HL-60/S4 treated with retinoic acid at 250 ng/mL for 4 days and 3 days (cell line): ENCODE results near the gene PDCD1LG2.

Experiments used
- in situ Hi-C: fragments of 300-500 bp; cut with MboI; formaldehyde crosslinking; loops from 2 replicates; pipeline ENCODE4 v1.7.0; 2022; ENCODE audit warnings: low sequenced_read_pairs

Gene PDCD1LG2

GRCh38 chr9:5563417-5563815, 53.1 kb downstream of the PDCD1LG2 start:
- in situ Hi-C loops, result no loop called here

- in situ Hi-C loops, result no loop called here
These were observed 53.6 kb downstream of the PDCD1LG2 start for GRCh38 chr9:5563886-5564285.

- in situ Hi-C loops, result no loop called here
These were observed 55.8 kb downstream of the PDCD1LG2 start for GRCh38 chr9:5566054-5566618.

- in situ Hi-C loops, result no loop called here
These were observed 58.5 kb downstream of the PDCD1LG2 start for GRCh38 chr9:5568868-5569267.

GRCh38 chr9:5569409-5569808, 59.1 kb downstream of the PDCD1LG2 start:
- in situ Hi-C loops, result no loop called here

GRCh38 chr9:5569891-5570290, 59.6 kb downstream of the PDCD1LG2 start:
- in situ Hi-C loops, result no loop called here

- in situ Hi-C loops, result no loop called here
These were observed 61.4 kb downstream of the PDCD1LG2 start for GRCh38 chr9:5571629-5572232.

GRCh38 chr9:5574097-5574496, 63.8 kb downstream of the PDCD1LG2 start:
- in situ Hi-C loops, result no loop called here

GRCh38 chr9:5575000-5575399, 64.7 kb downstream of the PDCD1LG2 start:
- in situ Hi-C loops, result loop anchor here (25.0 kb wide), 1 partner anchor 388 kb away; the partner anchor contains the start of gene INSL6

- in situ Hi-C loops, result loop anchor here (25.0 kb wide), 1 partner anchor 390 kb away; the partner anchor contains the start of gene INSL6
These were observed 66.9 kb downstream of the PDCD1LG2 start for GRCh38 chr9:5577225-5577624.

- in situ Hi-C loops, result loop anchor here (25.0 kb wide), 1 partner anchor 391 kb away; the partner anchor contains the start of gene INSL6
These were observed 67.8 kb downstream of the PDCD1LG2 start for GRCh38 chr9:5578018-5578697.

GRCh38 chr9:5578698-5579085, 68.4 kb downstream of the PDCD1LG2 start:
- in situ Hi-C loops, result loop anchor here (25.0 kb wide), 1 partner anchor 391 kb away; the partner anchor contains the start of gene INSL6

GRCh38 chr9:5579881-5580280, 69.5 kb downstream of the PDCD1LG2 start:
- in situ Hi-C loops, result loop anchor here (25.0 kb wide), 1 partner anchor 393 kb away; the partner anchor contains the start of gene INSL6

GRCh38 chr9:5580650-5581049, 70.3 kb downstream of the PDCD1LG2 start:
- in situ Hi-C loops, result loop anchor here (25.0 kb wide), 1 partner anchor 393 kb away; the partner anchor contains the start of gene INSL6

GRCh38 chr9:5581706-5582105, 71.4 kb downstream of the PDCD1LG2 start:
- in situ Hi-C loops, result loop anchor here (25.0 kb wide), 1 partner anchor 394 kb away; the partner anchor contains the start of gene INSL6

GRCh38 chr9:5582835-5583195, 72.5 kb downstream of the PDCD1LG2 start:
- in situ Hi-C loops, result loop anchor here (25.0 kb wide), 1 partner anchor 396 kb away; the partner anchor contains the start of gene INSL6

GRCh38 chr9:5586391-5586802, 76.1 kb downstream of the PDCD1LG2 start:
- in situ Hi-C loops, result loop anchor here (25.0 kb wide), 1 partner anchor 399 kb away; the partner anchor contains the start of gene INSL6

GRCh38 chr9:5587024-5587423, 76.7 kb downstream of the PDCD1LG2 start:
- in situ Hi-C loops, result loop anchor here (25.0 kb wide), 1 partner anchor 400 kb away; the partner anchor contains the start of gene INSL6

- in situ Hi-C loops, result loop anchor here (10.0 to 25.0 kb wide), 3 partner anchors 147 to 837 kb away; partner anchors contain the start of gene INSL6
These were observed 81.9 kb downstream of the PDCD1LG2 start for GRCh38 chr9:5592231-5592630.

GRCh38 chr9:5592904-5593303, 82.6 kb downstream of the PDCD1LG2 start:
- in situ Hi-C loops, result loop anchor here (10.0 to 25.0 kb wide), 3 partner anchors 148 to 838 kb away; partner anchors contain the start of gene INSL6

- in situ Hi-C loops, result loop anchor here (10.0 to 25.0 kb wide), 3 partner anchors 149 to 839 kb away; partner anchors contain the start of gene INSL6
These were observed 83.6 kb downstream of the PDCD1LG2 start for GRCh38 chr9:5593904-5594303.
